ENCODE results near the gene GTF2IRD1.

GTF2IRD1 gene

GRCh38 chr7:74461970-74462706 lies 8.4 kb downstream of the GTF2IRD1 start:
- Mint-ChIP-seq H3K27ac (peak overlapping the region; percentile 44), H3K4me1 (peaks cover 53% of the 10 kb centered on the region), H3K27me3 (ENCODE audit: low read depth, poor library complexity) (no peaks in the 10 kb centered on the region), H3K9me3 (no peaks in the 10 kb centered on the region), H3K4me3 (no peak overlapping the region), H3K36me3 (ENCODE audit: low read depth) (peaks cover 5% of the 10 kb centered on the region)
- DNase-seq = no peak
- no peak for TF ChIP-seq CTCF (IDR thresholded peaks at IDR 0.05)

GRCh38 chr7:74462707-74463100 lies 9.0 kb downstream of the GTF2IRD1 start:
- TF ChIP-seq CTCF (IDR thresholded peaks at IDR 0.05) = no peak
- DNase-seq = no peak
- Mint-ChIP-seq H3K4me3 (no peak overlapping the region), H3K27ac (peak overlapping the region; percentile 68), H3K9me3 (no peaks in the 10 kb centered on the region), H3K4me1 (peaks cover 47% of the 10 kb centered on the region), H3K27me3 (ENCODE audit: low read depth, poor library complexity) (no peaks in the 10 kb centered on the region), H3K36me3 (ENCODE audit: low read depth) (no peaks in the 10 kb centered on the region)

DNA sequence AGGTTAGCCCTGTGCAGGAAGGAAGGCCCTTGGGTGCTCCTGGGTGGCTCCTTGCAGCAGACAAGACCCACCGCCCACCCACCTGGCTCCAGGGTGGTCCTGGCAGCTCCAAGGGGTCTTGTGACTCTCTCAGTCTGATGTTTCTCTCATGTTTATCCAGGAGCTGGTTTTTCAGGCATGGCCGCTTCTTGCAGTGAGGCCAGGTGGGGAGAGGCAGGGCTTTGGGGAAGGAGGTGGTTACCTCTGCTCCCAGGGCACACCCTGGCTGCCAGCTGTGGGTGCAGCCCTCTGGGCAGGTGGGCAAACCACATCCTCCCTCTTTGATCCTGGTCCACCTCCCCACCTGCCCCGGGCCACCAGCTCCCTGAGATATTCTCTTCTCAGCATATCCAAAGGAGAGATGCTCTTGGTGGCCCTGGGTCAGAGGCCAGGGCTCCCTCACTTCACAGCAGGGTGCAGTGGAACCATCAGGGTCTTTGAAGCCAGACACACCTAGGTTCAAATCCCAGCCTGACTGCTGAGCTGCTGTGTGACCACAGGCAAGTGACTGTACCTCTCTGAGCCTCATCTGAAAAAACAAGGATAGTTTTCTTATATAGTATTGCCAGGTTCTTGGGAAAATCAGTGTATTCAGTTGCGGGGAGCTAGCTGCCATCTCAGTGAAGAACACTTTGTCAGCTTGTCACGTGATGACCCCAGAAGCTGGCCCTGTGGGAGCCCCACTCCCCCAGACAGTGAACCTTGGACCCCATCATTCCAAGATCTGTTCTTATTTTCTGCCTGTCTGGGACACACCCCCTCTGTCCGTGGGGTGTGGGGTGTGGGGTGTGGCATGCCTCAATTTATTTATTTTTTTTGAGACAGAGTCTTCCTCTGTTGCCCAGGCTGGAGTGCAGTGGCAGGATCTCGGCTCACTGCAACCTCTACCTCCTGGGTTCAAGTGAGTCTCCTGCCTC lies 11.5 kb downstream of the GTF2IRD1 start:
- no peak overlapping the region for H3K27ac Mint-ChIP-seq
- no peak for TF ChIP-seq CTCF (IDR thresholded peaks at IDR 0.05)
- peaks cover 11% of the 10 kb centered on the region for H3K36me3 Mint-ChIP-seq (ENCODE audit: low read depth)
- no peaks in the 10 kb centered on the region for H3K9me3 Mint-ChIP-seq
- H3K4me1 Mint-ChIP-seq = peaks cover 27% of the 10 kb centered on the region
- DNase-seq = no peak
- H3K4me3 Mint-ChIP-seq = no peak overlapping the region
- H3K27me3 Mint-ChIP-seq (ENCODE audit: low read depth, poor library complexity) = no peaks in the 10 kb centered on the region

DNA sequence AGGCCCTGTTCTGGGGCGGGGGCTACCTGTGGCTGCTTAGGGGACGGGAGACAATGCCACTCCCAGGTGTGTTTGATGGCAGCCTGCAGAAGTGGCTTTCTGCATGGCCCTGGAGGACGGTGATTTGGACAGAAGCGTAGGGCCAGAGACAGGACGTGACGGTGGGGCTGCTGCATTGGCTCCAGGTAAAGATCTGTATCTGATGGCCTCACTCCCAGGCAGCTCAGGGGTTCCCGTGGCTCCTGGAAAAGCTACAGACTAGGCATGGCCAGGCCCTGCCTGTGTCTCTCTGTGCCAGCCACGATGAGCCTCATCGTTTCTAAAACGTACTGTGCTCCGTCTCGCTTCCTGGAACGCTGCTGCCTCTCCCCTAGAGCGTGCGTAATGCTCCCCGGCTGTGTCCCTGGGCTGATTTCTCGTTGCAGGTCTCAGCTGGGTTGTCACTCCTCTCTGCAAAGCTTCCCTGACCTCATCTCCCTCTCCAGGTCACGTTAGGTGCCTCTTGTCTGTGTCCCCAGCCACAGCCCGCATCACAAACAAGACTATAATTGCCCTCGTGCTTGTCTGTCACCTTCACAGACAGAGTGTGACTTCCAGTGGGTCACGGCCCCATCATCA lies 12.6 kb downstream of the GTF2IRD1 start:
- Mint-ChIP-seq H3K4me1 (peaks cover 27% of the 10 kb centered on the region), H3K36me3 (ENCODE audit: low read depth) (peaks cover 14% of the 10 kb centered on the region), H3K4me3 (no peak overlapping the region)

DNA sequence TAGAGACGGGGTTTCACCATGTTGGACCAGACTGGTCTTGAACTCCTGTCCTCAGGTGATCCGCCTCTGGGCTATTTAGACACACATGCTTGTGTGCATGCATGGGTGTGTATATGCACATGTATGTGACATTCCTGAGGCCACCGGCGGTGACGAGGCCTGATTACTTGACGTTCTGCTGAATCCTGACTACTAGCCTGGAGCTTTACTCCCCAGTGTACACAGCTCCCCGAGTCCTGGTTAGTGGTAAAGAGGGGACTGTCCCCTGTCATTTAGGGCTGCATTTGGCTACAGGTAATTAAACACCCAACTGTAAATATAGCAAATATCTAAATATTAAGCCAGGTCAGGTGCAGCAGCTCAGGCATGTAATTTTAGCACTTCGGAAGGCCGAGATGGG lies 14.2 kb downstream of the GTF2IRD1 start:
- H3K27ac Mint-ChIP-seq = peak overlapping the region; percentile 77
- no peak for TF ChIP-seq CTCF (IDR thresholded peaks at IDR 0.05)
- no peaks in the 10 kb centered on the region for H3K9me3 Mint-ChIP-seq
- no peak for DNase-seq
- no peak overlapping the region for H3K4me3 Mint-ChIP-seq
- no peaks in the 10 kb centered on the region for H3K27me3 Mint-ChIP-seq (ENCODE audit: low read depth, poor library complexity)
- peaks cover 17% of the 10 kb centered on the region for H3K36me3 Mint-ChIP-seq (ENCODE audit: low read depth)
- peaks cover 23% of the 10 kb centered on the region for H3K4me1 Mint-ChIP-seq

More for the DNA sequence above, 12.6 kb downstream of the GTF2IRD1 start:
- TF ChIP-seq CTCF (IDR thresholded peaks at IDR 0.05) = no peak
- no peak for DNase-seq
- H3K9me3 Mint-ChIP-seq = no peaks in the 10 kb centered on the region
- H3K27me3 Mint-ChIP-seq (ENCODE audit: low read depth, poor library complexity) = no peaks in the 10 kb centered on the region
- H3K27ac Mint-ChIP-seq = peak overlapping the region; percentile 79

All from nephron progenitor cell (in vitro differentiated cells).